Keratinocyte (primary cell): ENCODE data around the gene OSBPL10.

ENCODE experiments used
- CTCF ChIP-seq, 3 experiments: IDR thresholded peaks in 1 of 3; conservative IDR thresholded peaks in 1 of 3; optimal IDR thresholded peaks in 1 of 3; 2 replicates in 2 of 3; 3 replicates in 1 of 3; pipeline versions ENCODE3 to v1.5.1; 2011; ENCODE audit warnings: low read length in 3 of 3, mild to moderate bottlenecking in 3 of 3, moderate library complexity in 2 of 3, control low read depth in 1 of 3, inconsistent platforms in 1 of 3; ENCODE audit not compliant: insufficient read depth in 2 of 3; ENCODE audit errors: extremely low read depth in 1 of 3
- EZH2 ChIP-seq: IDR thresholded peaks from one replicate; pipeline ENCODE4 v1.6.1; 2012; ENCODE audit warnings: inconsistent platforms, mild to moderate bottlenecking, low read length, moderate library complexity

- TF ChIP-seq EZH2 (no peak), CTCF (optimal IDR thresholded peaks at IDR 0.05 in 1 of 3, IDR thresholded peaks at IDR 0.05 in 1 of 3, conservative IDR thresholded peaks at IDR 0.05 in 1 of 3; ENCODE audit: extremely low read depth in 1 of 3, insufficient read depth in 2 of 3, low read length in 3 of 3) (no peak)
These were observed 344.2 kb downstream of the OSBPL10 start for GRCh38 chr3:31636694-31637442.
